WERI-Rb-1 (cell line): ENCODE results near the gene GAS1.

Source experiments
- DNase-seq: peaks from one replicate; pipeline ENCODE4 v3.0.0-alpha.2; 2020
- H3K27ac ChIP-seq: fragments of 250-450 bp; sonication (Bioruptor Pico); 2 replicates; pipeline ENCODE4 v1.5.1; 2020; ENCODE audit warnings: mild to moderate bottlenecking, moderate library complexity
- H3K27me3 ChIP-seq: fragments of 250-450 bp; sonication (Bioruptor Pico); 2 replicates; pipeline ENCODE4 v1.5.1; 2021; ENCODE audit warnings: mild to moderate bottlenecking, low read depth, moderate library complexity; ENCODE audit not compliant: insufficient read depth, severe bottlenecking
- H3K36me3 ChIP-seq: fragments of 250-450 bp; sonication (Bioruptor Pico); 2 replicates; pipeline ENCODE4 v1.5.1; 2020; ENCODE audit warnings: mild to moderate bottlenecking, moderate library complexity
- H3K4me3 ChIP-seq: 2 replicates; pipeline ENCODE4 v1.5.1; 2011; ENCODE audit warnings: low read depth, mild to moderate bottlenecking, control low read depth, low read length
- H3K9me3 ChIP-seq: fragments of 250-450 bp; sonication (Bioruptor Pico); 2 replicates; pipeline ENCODE4 v1.5.1; 2021; ENCODE audit warnings: mild to moderate bottlenecking, moderate library complexity; ENCODE audit not compliant: severe bottlenecking
- CTCF ChIP-seq: IDR thresholded peaks from 2 replicates; pipeline ENCODE4 v1.5.1; 2011; ENCODE audit warnings: low read depth, mild to moderate bottlenecking, control low read depth, inconsistent platforms, low read length

The GAS1 gene

GRCh38 chr9:86902991-86903733 lies 44.1 kb downstream of the GAS1 start:
- Histone ChIP-seq H3K27ac (no peak overlapping the region), H3K9me3 (no peaks in the 10 kb centered on the region), H3K36me3 (no peaks in the 10 kb centered on the region), H3K27me3 (peaks cover 26% of the 10 kb centered on the region), H3K4me3 (no peak overlapping the region)
- DNase-seq: no peak
- no peak for TF ChIP-seq CTCF

- Histone ChIP-seq H3K36me3 (no peaks in the 10 kb centered on the region), H3K27ac (no peak overlapping the region), H3K27me3 (peaks cover 28% of the 10 kb centered on the region), H3K9me3 (no peaks in the 10 kb centered on the region), H3K4me3 (no peak overlapping the region)
- DNase-seq: no peak
- no peak for TF ChIP-seq CTCF
These were observed 44.7 kb downstream of the GAS1 start for GRCh38 chr9:86902586-86902985.

GRCh38 chr9:86902176-86902575 lies 45.1 kb downstream of the GAS1 start:
- DNase-seq: no peak
- no peaks in the 10 kb centered on the region for H3K36me3 ChIP-seq
- H3K9me3 ChIP-seq: no peaks in the 10 kb centered on the region
- H3K27ac ChIP-seq: no peak overlapping the region
- H3K27me3 ChIP-seq: peaks cover 28% of the 10 kb centered on the region
- H3K4me3 ChIP-seq: no peak overlapping the region
- TF ChIP-seq CTCF: no peak

GRCh38 chr9:86901511-86901910 lies 45.8 kb downstream of the GAS1 start:
- TF ChIP-seq CTCF: no peak
- Histone ChIP-seq H3K9me3 (no peaks in the 10 kb centered on the region), H3K4me3 (no peak overlapping the region), H3K36me3 (no peaks in the 10 kb centered on the region), H3K27me3 (peaks cover 28% of the 10 kb centered on the region), H3K27ac (no peak overlapping the region)
- no peak for DNase-seq
